H9 (cell line): ENCODE results near the gene N4BP2. TPM values are rescaled to one million over a fixed set of nuclear protein-coding genes. Genes with fewer than 3 reads are reported as not detected.
A peak's percentile ranks its signal among the peaks of the same experiment; 100 is the strongest.

Experiments used
- DNase-seq: peaks from one replicate; pipeline ENCODE4 v3.0.0-alpha.2; 2017
- H2AFZ ChIP-seq: one replicate; pipeline ENCODE4 v1.6.1; 2013; ENCODE audit warnings: mild to moderate bottlenecking, low read length, control low read depth, moderate library complexity
- H2AK5ac ChIP-seq: 2 replicates; pipeline ENCODE4 v1.6.1; 2013; ENCODE audit warnings: low read length, control low read depth, mixed read lengths; ENCODE audit not compliant: insufficient read length
- H2BK120ac ChIP-seq: one replicate; pipeline ENCODE4 v1.6.1; 2013; ENCODE audit warnings: low read depth, mild to moderate bottlenecking, low read length, control low read depth, inconsistent platforms; ENCODE audit not compliant: poor library complexity, severe bottlenecking
- H2BK12ac ChIP-seq: 2 replicates; pipeline ENCODE4 v1.6.1; 2013; ENCODE audit warnings: low read length, control low read depth, mixed read lengths, low read depth; ENCODE audit not compliant: insufficient read length
- H2BK15ac ChIP-seq: 2 replicates; pipeline ENCODE4 v1.6.1; 2013; ENCODE audit warnings: low read depth, low read length, control low read depth
- H2BK20ac ChIP-seq: one replicate; pipeline ENCODE4 v1.6.1; 2013; ENCODE audit warnings: low read depth, mild to moderate bottlenecking, low read length, control low read depth, inconsistent platforms; ENCODE audit not compliant: poor library complexity, severe bottlenecking
- H2BK5ac ChIP-seq: 2 replicates; pipeline ENCODE4 v1.6.1; 2013; ENCODE audit warnings: low read length, control low read depth, mixed read lengths; ENCODE audit not compliant: insufficient read length
- H3K14ac ChIP-seq: 2 replicates; pipeline ENCODE4 v1.6.1; 2013; ENCODE audit warnings: low read length, control low read depth; ENCODE audit not compliant: insufficient read depth
- H3K18ac ChIP-seq: 2 replicates; pipeline ENCODE4 v1.6.1; 2013; ENCODE audit warnings: low read depth, mild to moderate bottlenecking, mixed read lengths, low read length, control low read depth; ENCODE audit not compliant: insufficient read length
- H3K23ac ChIP-seq: 2 replicates; pipeline ENCODE4 v1.6.1; 2013; ENCODE audit warnings: low read length, control low read depth, mixed read lengths, low read depth; ENCODE audit not compliant: insufficient read length
- H3K23me2 ChIP-seq: 2 replicates; pipeline ENCODE4 v1.6.1; 2013; ENCODE audit warnings: low read depth, mild to moderate bottlenecking, mixed read lengths, low read length, control low read depth; ENCODE audit not compliant: insufficient read length, poor library complexity, severe bottlenecking
- H3K27ac ChIP-seq: 2 replicates; pipeline ENCODE4 v1.5.1; 2013; ENCODE audit warnings: low read length, control low read depth, mixed read lengths, low read depth; ENCODE audit not compliant: insufficient read length
- H3K27me3 ChIP-seq: 2 replicates; pipeline ENCODE4 v1.6.1; 2013; ENCODE audit warnings: low read length, control low read depth, inconsistent platforms; ENCODE audit not compliant: insufficient read depth
- H3K4ac ChIP-seq: 2 replicates; pipeline ENCODE4 v1.6.1; 2013; ENCODE audit warnings: low read depth, mild to moderate bottlenecking, control low read depth, inconsistent platforms, low read length, moderate library complexity
- H3K4me1 ChIP-seq: 2 replicates; pipeline ENCODE4 v1.6.1; 2013; ENCODE audit warnings: low read length, control low read depth, inconsistent platforms; ENCODE audit not compliant: insufficient read depth
- H3K4me2 ChIP-seq: 2 replicates; pipeline ENCODE4 v1.6.1; 2013; ENCODE audit warnings: low read length, control low read depth, mixed read lengths; ENCODE audit not compliant: insufficient read length, insufficient read depth
- H3K56ac ChIP-seq: 2 replicates; pipeline ENCODE4 v1.6.1; 2013; ENCODE audit warnings: low read depth, mild to moderate bottlenecking, mixed read lengths, low read length, control low read depth; ENCODE audit not compliant: insufficient read length
- H3K79me1 ChIP-seq: 2 replicates; pipeline ENCODE4 v1.6.1; 2013; ENCODE audit warnings: low read depth, mild to moderate bottlenecking, moderate library complexity, low read length, control low read depth, inconsistent platforms; ENCODE audit not compliant: insufficient read depth, poor library complexity, severe bottlenecking
- H3K79me2 ChIP-seq: 2 replicates; pipeline ENCODE4 v1.6.1; 2013; ENCODE audit warnings: low read length, control low read depth, inconsistent platforms; ENCODE audit not compliant: insufficient read depth
- H3K9ac ChIP-seq: 2 replicates; pipeline ENCODE4 v1.6.1; 2013; ENCODE audit warnings: low read length, control low read depth, mixed read lengths; ENCODE audit not compliant: insufficient read length; ENCODE audit errors: extremely low read depth
- H3K9me3 ChIP-seq: one replicate; pipeline ENCODE4 v1.6.1; 2013; ENCODE audit warnings: low read depth, low read length, inconsistent platforms; ENCODE audit not compliant: control insufficient read depth
- H3T11ph ChIP-seq: one replicate; pipeline ENCODE4 v1.6.1; 2013; ENCODE audit warnings: mild to moderate bottlenecking, low read length, control low read depth, inconsistent platforms
- H4K20me1 ChIP-seq: one replicate; pipeline ENCODE4 v1.6.1; 2013; ENCODE audit not compliant: control insufficient read depth, insufficient read length, insufficient read depth
- H4K5ac ChIP-seq: 2 replicates; pipeline ENCODE4 v1.6.1; 2013; ENCODE audit warnings: low read depth, mild to moderate bottlenecking, mixed read lengths, low read length, control low read depth; ENCODE audit not compliant: insufficient read length
- H4K8ac ChIP-seq: replicated peaks from 2 replicates; pipeline ENCODE4 v1.6.1; 2013; ENCODE audit warnings: low read length, control low read depth, mixed read lengths, low read depth; ENCODE audit not compliant: insufficient read length
- H4K91ac ChIP-seq: 2 replicates; pipeline ENCODE4 v1.6.1; 2013; ENCODE audit warnings: low read depth, mild to moderate bottlenecking, moderate library complexity, mixed read lengths, low read length, control low read depth; ENCODE audit not compliant: insufficient read length
- H3K27ac Mint-ChIP-seq, 3 experiments: 2 replicates in 2 of 3; 3 replicates in 1 of 3; pipeline ENCODE4 v1.8.0; 2020 to 2021; ENCODE audit warnings: mixed read lengths in 3 of 3, mild to moderate bottlenecking in 1 of 3, moderate library complexity in 1 of 3
- H3K27me3 Mint-ChIP-seq: 2 replicates; pipeline ENCODE4 v1.8.0; 2021; ENCODE audit warnings: low read depth, mild to moderate bottlenecking, moderate library complexity, mixed read lengths
- H3K36me3 Mint-ChIP-seq, 3 experiments: 2 replicates in 2 of 3; 3 replicates in 1 of 3; pipeline ENCODE4 v1.8.0; 2020 to 2021; ENCODE audit warnings: low read depth in 3 of 3, mixed read lengths in 3 of 3; ENCODE audit not compliant: insufficient read depth in 1 of 3
- H3K4me1 Mint-ChIP-seq, 2 experiments: 2 replicates each; pipeline ENCODE4 v1.8.0; 2020; ENCODE audit warnings: mixed read lengths in 2 of 2
- H3K4me3 Mint-ChIP-seq, 2 experiments: 2 replicates in 1 of 2; 3 replicates in 1 of 2; pipeline ENCODE4 v1.8.0; 2020 to 2021; ENCODE audit warnings: mild to moderate bottlenecking in 2 of 2, mixed read lengths in 2 of 2, moderate library complexity in 1 of 2
- H3K9me3 Mint-ChIP-seq, 2 experiments: 2 replicates in 1 of 2; 3 replicates in 1 of 2; pipeline ENCODE4 v1.8.0; 2020; ENCODE audit warnings: mild to moderate bottlenecking in 2 of 2, mixed read lengths in 2 of 2, moderate library complexity in 1 of 2
- CTCF ChIP-seq: fragments of 200-600 bp; sonication (generic); conservative IDR thresholded peaks from 3 replicates; pipeline ENCODE4 v1.8.0; 2021; ENCODE audit warnings: antibody characterized with exemption, mild to moderate bottlenecking
- WGBS: extraction: QIAGEN DNeasy Blood & Tissue Kit; methylation state at CpG from one replicate; pipeline ENCODE4 v1.1.7; 2013; ENCODE audit warnings: missing lambda C conversion rate, low lambda C conversion rate, mixed read lengths; ENCODE audit not compliant: insufficient read length; ENCODE audit errors: extremely low coverage; 5-methylcytosine and 5-hydroxymethylcytosine counted together
- total RNA-seq: library from RNA; stranded (reverse); gene quantifications from 2 replicates; pipeline ENCODE4 v1.2.1, GENCODE V29; 2021

The N4BP2 gene
- total RNA-seq, 1 experiment from 2014 or later = 35.0 TPM

GRCh38 chr4:40187386-40187906 is 130.8 kb downstream of the N4BP2 start:
- H3K27me3 ChIP-seq = no peaks in the 10 kb centered on the region
- H3K23ac ChIP-seq = no peak overlapping the region
- Mint-ChIP-seq H3K4me3 (no peak overlapping the region), H3K36me3 (no peaks in the 10 kb centered on the region), H3K27me3 (no peaks in the 10 kb centered on the region), H3K9me3 (no peaks in the 10 kb centered on the region), H3K4me1 (peaks cover 28 to 31% of the 10 kb centered on the region in 2 experiments), H3K27ac (peak overlapping the region in 1 of 3 experiments; percentile 56; a peak in 3 of 7 replicates)
- no peak overlapping the region for H3K27ac ChIP-seq
- H4K8ac ChIP-seq = no peak overlapping the region
- peaks cover 2% of the 10 kb centered on the region; the same call in 1 of the 2 replicates for H3K4me1 ChIP-seq
- H2BK12ac ChIP-seq = no peak overlapping the region
- no peak overlapping the region for H2BK20ac ChIP-seq
- H3K23me2 ChIP-seq = no peaks in the 10 kb centered on the region
- no peak overlapping the region for H2AFZ ChIP-seq
- H4K91ac ChIP-seq = no peak overlapping the region
- H2BK120ac ChIP-seq = no peak overlapping the region
- no peak overlapping the region for H2BK5ac ChIP-seq
- DNase-seq = no peak
- no peak overlapping the region for H3K9ac ChIP-seq
- no peak overlapping the region for H3K4ac ChIP-seq
- H4K5ac ChIP-seq = no peak overlapping the region
- no peaks in the 10 kb centered on the region for H4K20me1 ChIP-seq
- TF ChIP-seq CTCF = no peak
- no CpG with 5 or more reads among the region's 4 CpGs for WGBS
- no peaks in the 10 kb centered on the region for H3K79me2 ChIP-seq
- no peak overlapping the region for H3T11ph ChIP-seq
- no peak overlapping the region for H3K18ac ChIP-seq
- no peaks in the 10 kb centered on the region for H3K79me1 ChIP-seq
- H2BK15ac ChIP-seq = no peak overlapping the region
- H3K14ac ChIP-seq = no peak overlapping the region
- H3K9me3 ChIP-seq = no peaks in the 10 kb centered on the region
- no peak overlapping the region for H2AK5ac ChIP-seq
- no peak overlapping the region for H3K56ac ChIP-seq
- no peak overlapping the region for H3K4me2 ChIP-seq
